Smooth muscle cell (in vitro differentiated cells): ENCODE data around the gene GPN2. TPM values are rescaled to one million over a fixed set of nuclear protein-coding genes. Genes with fewer than 3 reads are reported as not detected.

Experiments
- DNase-seq: peaks from one replicate; lab custom pipeline; 2025; ENCODE audit not compliant: unreplicated experiment; lab: John Stamatoyannopoulos, UW
- H2AFZ ChIP-seq: fragments of 200-600 bp; sonication (generic); 2 replicates; pipeline ENCODE4 v1.6.0; 2016; ENCODE audit warnings: antibody characterized with exemption, low read depth, mild to moderate bottlenecking
- H3F3A ChIP-seq: fragments of 200-600 bp; sonication (generic); 2 replicates; pipeline ENCODE4 v1.6.0; 2017; ENCODE audit warnings: antibody characterized with exemption, low read depth
- H3K27ac ChIP-seq: fragments of 200-600 bp; sonication (generic); 2 replicates; pipeline ENCODE4 v1.5.1; 2016; ENCODE audit warnings: low read depth, mild to moderate bottlenecking
- H3K27me3 ChIP-seq: fragments of 200-600 bp; sonication (generic); 2 replicates; pipeline ENCODE4 v1.6.1; 2016; ENCODE audit warnings: low read depth, mild to moderate bottlenecking
- H3K36me3 ChIP-seq: fragments of 200-600 bp; sonication (generic); 2 replicates; pipeline ENCODE4 v1.5.1; 2016; ENCODE audit warnings: low read depth
- H3K4me1 ChIP-seq: fragments of 200-600 bp; sonication (generic); 2 replicates; pipeline ENCODE4 v1.5.1; 2016; ENCODE audit warnings: low read depth
- H3K4me2 ChIP-seq: fragments of 200-600 bp; sonication (generic); 2 replicates; pipeline ENCODE4 v1.6.0; 2016; ENCODE audit warnings: mild to moderate bottlenecking
- H3K4me3 ChIP-seq: fragments of 200-600 bp; sonication (generic); 2 replicates; pipeline ENCODE4 v1.5.1; 2016; ENCODE audit warnings: mild to moderate bottlenecking
- H3K79me2 ChIP-seq: fragments of 200-600 bp; sonication (generic); 2 replicates; pipeline ENCODE4 v1.6.0; 2016; ENCODE audit warnings: low read depth, mild to moderate bottlenecking
- H3K9ac ChIP-seq: fragments of 200-600 bp; sonication (generic); 2 replicates; pipeline ENCODE4 v1.6.0; 2016; ENCODE audit warnings: low read depth
- H3K9me3 ChIP-seq: fragments of 200-600 bp; sonication (generic); replicated peaks from 2 replicates; pipeline ENCODE4 v1.5.1; 2016; ENCODE audit warnings: low read depth
- H4K20me1 ChIP-seq: fragments of 200-600 bp; sonication (generic); 2 replicates; pipeline ENCODE4 v1.6.0; 2016; ENCODE audit warnings: low read depth
- WGBS: methylation state at CpG from one replicate; pipeline ENCODE4 v1.1.7; 2016; ENCODE audit warnings: low lambda C conversion rate; 5-methylcytosine and 5-hydroxymethylcytosine counted together
- polyA plus RNA-seq: library from polyadenylated mRNA; unstranded; fragments of >200 nt; fragmentation: Nextera tagmentation; extraction: Ambion mirVana; gene quantifications from 2 replicates; pipeline ENCODE4 v1.2.1, GENCODE V29; 2016
- total RNA-seq: library from RNA; depleted of rRNA; stranded (reverse); fragments of >200 nt; gene quantifications from 2 replicates; pipeline ENCODE4 v1.2.3, GENCODE V29; 2014
- TF ChIP-seq, protein P1 (sequence below): fragments of 200-600 bp; sonication (generic); IDR thresholded peaks from 2 replicates; pipeline ENCODE4 v1.5.1; 2017; ENCODE audit warnings: borderline replicate concordance, mild to moderate bottlenecking, antibody characterized with exemption; ENCODE audit not compliant: insufficient read depth, poor library complexity, severe bottlenecking

GPN2 gene
- total and polyA plus RNA-seq, 2 experiments from 2014 or later = 13.3 to 36.3 TPM

DNA sequence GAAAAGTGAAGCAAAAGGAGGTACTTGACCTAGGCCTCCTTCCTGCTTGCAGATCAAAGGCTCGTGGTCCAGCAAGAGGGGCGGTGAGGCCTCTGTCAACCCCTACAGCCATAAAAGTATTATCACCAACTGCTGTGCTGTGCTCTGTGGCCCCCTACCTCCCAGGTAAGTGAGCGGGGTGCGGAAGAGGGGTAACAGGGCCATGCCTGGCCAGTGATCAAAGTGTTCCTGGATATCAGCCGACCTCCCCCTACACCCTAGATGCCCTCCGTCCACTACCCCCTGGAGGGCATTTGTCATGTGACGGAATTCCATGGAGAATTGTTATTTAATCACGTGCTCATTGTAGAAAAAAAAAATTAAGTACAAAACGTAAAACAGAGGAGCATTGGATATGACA lies 37.4 kb downstream of the GPN2 start:
- H3K4me1 ChIP-seq = peaks cover 9% of the 10 kb centered on the region
- H3F3A ChIP-seq = no peaks in the 10 kb centered on the region
- no peak overlapping the region for H3K4me3 ChIP-seq
- H3K27me3 ChIP-seq = no peaks in the 10 kb centered on the region
- no peaks in the 10 kb centered on the region for H3K36me3 ChIP-seq
- no peak overlapping the region for H2AFZ ChIP-seq
- H4K20me1 ChIP-seq = no peaks in the 10 kb centered on the region
- H3K79me2 ChIP-seq = no peaks in the 10 kb centered on the region
- no peak for DNase-seq
- no peak overlapping the region for H3K27ac ChIP-seq
- WGBS = 87% methylated on average over 9 of the region's 9 CpGs
- H3K9me3 ChIP-seq = no peaks in the 10 kb centered on the region
- H3K9ac ChIP-seq = no peak overlapping the region
- TF ChIP-seq, protein P1, sequence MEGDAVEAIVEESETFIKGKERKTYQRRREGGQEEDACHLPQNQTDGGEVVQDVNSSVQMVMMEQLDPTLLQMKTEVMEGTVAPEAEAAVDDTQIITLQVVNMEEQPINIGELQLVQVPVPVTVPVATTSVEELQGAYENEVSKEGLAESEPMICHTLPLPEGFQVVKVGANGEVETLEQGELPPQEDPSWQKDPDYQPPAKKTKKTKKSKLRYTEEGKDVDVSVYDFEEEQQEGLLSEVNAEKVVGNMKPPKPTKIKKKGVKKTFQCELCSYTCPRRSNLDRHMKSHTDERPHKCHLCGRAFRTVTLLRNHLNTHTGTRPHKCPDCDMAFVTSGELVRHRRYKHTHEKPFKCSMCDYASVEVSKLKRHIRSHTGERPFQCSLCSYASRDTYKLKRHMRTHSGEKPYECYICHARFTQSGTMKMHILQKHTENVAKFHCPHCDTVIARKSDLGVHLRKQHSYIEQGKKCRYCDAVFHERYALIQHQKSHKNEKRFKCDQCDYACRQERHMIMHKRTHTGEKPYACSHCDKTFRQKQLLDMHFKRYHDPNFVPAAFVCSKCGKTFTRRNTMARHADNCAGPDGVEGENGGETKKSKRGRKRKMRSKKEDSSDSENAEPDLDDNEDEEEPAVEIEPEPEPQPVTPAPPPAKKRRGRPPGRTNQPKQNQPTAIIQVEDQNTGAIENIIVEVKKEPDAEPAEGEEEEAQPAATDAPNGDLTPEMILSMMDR = no peak
- H3K4me2 ChIP-seq = no peak overlapping the region

DNA sequence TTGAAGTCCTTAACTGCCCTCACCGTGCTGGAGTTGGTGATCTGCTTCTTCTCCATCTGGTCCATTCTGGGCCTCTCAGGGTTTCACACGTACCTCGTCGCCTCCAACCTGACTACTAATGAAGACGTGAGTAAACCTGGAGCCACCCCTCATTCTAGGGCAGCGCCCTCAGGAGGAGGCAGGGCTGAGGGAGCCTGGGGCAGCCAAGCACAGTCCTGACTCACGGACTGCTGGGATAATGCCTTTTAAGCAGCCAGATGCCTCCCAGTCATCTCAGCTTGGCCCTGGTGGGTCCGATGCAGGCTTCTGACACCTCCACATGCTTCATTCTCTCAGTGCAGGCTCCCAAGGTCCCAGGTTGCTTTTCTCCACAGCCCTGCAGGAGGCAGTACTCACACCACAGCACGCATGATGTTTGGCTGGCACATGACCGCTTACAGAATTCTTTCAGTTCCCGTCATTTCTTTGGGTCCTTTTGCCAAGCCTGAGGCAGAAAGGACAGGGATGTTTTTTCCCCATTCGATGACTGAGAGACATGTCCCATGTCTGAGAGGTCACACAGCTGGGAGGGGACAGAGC lies 38.9 kb downstream of the GPN2 start:
- H3K27me3 ChIP-seq = no peaks in the 10 kb centered on the region
- no peak overlapping the region for H3K4me2 ChIP-seq
- no peak overlapping the region for H3K9ac ChIP-seq
- peaks cover under 1% of the 10 kb centered on the region for H3K4me1 ChIP-seq
- no peak overlapping the region for H3K4me3 ChIP-seq
- no peak for DNase-seq
- H4K20me1 ChIP-seq = no peaks in the 10 kb centered on the region
- H3K27ac ChIP-seq = no peak overlapping the region
- H3K9me3 ChIP-seq = no peaks in the 10 kb centered on the region
- H3K36me3 ChIP-seq = no peaks in the 10 kb centered on the region
- TF ChIP-seq, protein P1 = no peak
- H3F3A ChIP-seq = no peaks in the 10 kb centered on the region
- WGBS = 90% methylated on average over 12 of the region's 12 CpGs
- H3K79me2 ChIP-seq = no peaks in the 10 kb centered on the region
- H2AFZ ChIP-seq = no peak overlapping the region

DNA sequence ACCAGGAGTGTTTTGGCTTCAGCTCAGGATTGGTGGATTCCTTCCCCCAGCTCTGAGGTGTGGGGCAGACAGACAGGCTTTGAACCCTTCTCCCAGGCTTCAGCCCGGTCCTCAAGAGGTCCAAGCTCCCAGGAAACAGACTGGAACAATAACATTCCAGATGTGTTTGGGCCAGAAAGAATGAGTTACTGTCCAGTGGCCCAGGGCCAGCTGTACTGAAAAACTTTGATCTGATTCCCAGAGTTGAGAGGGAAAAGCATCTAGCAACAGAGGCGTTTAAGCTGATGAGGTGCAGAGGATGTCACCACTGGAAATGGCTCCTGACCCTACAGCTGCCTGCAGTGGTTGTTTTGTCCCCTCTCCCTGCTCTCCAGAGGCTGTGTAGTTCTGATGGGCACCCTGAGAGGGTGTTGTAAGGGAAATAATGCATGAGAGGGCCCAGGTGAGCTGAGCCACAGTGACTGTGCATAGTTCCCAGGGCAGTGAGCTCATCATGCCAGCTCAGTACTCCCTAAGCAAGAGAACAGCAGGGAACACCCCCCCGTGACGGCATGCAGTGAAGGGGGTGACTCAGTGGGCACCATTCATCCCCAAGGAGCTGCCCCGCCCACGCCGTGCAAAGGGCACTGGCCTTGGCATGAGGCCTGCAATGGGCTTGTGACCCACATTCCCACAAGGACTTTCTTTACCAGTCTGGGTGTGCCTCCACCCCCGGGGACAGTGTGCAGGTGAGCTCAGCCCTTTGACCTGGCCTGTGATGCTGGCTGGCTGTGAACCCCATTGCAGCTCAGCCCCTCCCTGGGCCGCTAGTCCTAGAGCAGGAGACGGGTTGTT lies 40.9 kb downstream of the GPN2 start:
- no peak overlapping the region for H3K9ac ChIP-seq
- no peaks in the 10 kb centered on the region for H3F3A ChIP-seq
- no peaks in the 10 kb centered on the region for H3K9me3 ChIP-seq
- H3K79me2 ChIP-seq = no peaks in the 10 kb centered on the region
- TF ChIP-seq, protein P1 = no peak
- no peak overlapping the region for H3K4me2 ChIP-seq
- H3K4me1 ChIP-seq = no peaks in the 10 kb centered on the region
- H3K27me3 ChIP-seq = no peaks in the 10 kb centered on the region
- no peak overlapping the region for H2AFZ ChIP-seq
- H4K20me1 ChIP-seq = peaks cover 3% of the 10 kb centered on the region
- no peak overlapping the region for H3K4me3 ChIP-seq
- WGBS = 93% methylated on average over 10 of the region's 10 CpGs
- DNase-seq = no peak
- H3K27ac ChIP-seq = peak overlapping the region; percentile 23
- no peaks in the 10 kb centered on the region for H3K36me3 ChIP-seq
